K562 (cell line): ENCODE data around the gene TMEM217. TPM values are rescaled to one million over a fixed set of nuclear protein-coding genes. Genes with fewer than 3 reads are reported as not detected.

ENCODE experiments used
- ARHGAP35 ChIP-seq: fragments of 450-650 bp; IDR thresholded peaks from 2 replicates; pipeline ENCODE4 v1.6.1; 2018; ENCODE audit not compliant: partially characterized antibody
- CREBBP ChIP-seq: IDR thresholded peaks from one replicate; pipeline ENCODE4 v1.6.1; 2012; ENCODE audit warnings: low read depth, mild to moderate bottlenecking, control low read depth, inconsistent platforms, low read length
- GTF2E2 ChIP-seq: fragments of 200-800 bp; sonication (Bioruptor generic); IDR thresholded peaks from 2 replicates; pipeline ENCODE4 v1.6.1; 2016; ENCODE audit warnings: missing genetic modification characterization, missing compliant biosample characterization
- HEY1 ChIP-seq: fragments of 250-450 bp; sonication (Bioruptor Pico); IDR thresholded peaks from 2 replicates; pipeline ENCODE4 v1.5.0; 2020; ENCODE audit warnings: mild to moderate bottlenecking, moderate library complexity, borderline replicate concordance
- HNRNPH1 ChIP-seq: fragments of 200-400 bp; formaldehyde crosslinking; optimal IDR thresholded peaks from 2 replicates; pipeline ENCODE3; 2017; ENCODE audit warnings: low read depth, mild to moderate bottlenecking, low read length, moderate library complexity
- KLF10 ChIP-seq: fragments of 250-450 bp; sonication (Bioruptor Pico); IDR thresholded peaks from 2 replicates; pipeline ENCODE4 v1.6.1; 2021; ENCODE audit warnings: matching md5 sums
- MBD1 ChIP-seq: fragments of 250-450 bp; sonication (Bioruptor Pico); IDR thresholded peaks from 2 replicates; pipeline ENCODE4 v1.8.0; 2022; ENCODE audit warnings: inconsistent platforms
- MTA1 ChIP-seq: fragments of 450-650 bp; IDR thresholded peaks from 2 replicates; pipeline ENCODE4 v1.6.1; 2017; ENCODE audit warnings: borderline replicate concordance
- MTA3 ChIP-seq: fragments of 450-650 bp; formaldehyde crosslinking; IDR thresholded peaks from 2 replicates; pipeline ENCODE4 v1.6.1; 2017; ENCODE audit warnings: mild to moderate bottlenecking, borderline replicate concordance
- MTF1 ChIP-seq: fragments of 250-450 bp; sonication (Bioruptor Pico); IDR thresholded peaks from 2 replicates; pipeline ENCODE4 v1.9.0; 2021; ENCODE audit warnings: moderate library complexity, mild to moderate bottlenecking, inconsistent platforms, borderline replicate concordance
- NELFE ChIP-seq: IDR thresholded peaks from 2 replicates; pipeline ENCODE4 v1.6.1; 2011; ENCODE audit warnings: mild to moderate bottlenecking; ENCODE audit not compliant: insufficient read depth, insufficient read length
- NFXL1 ChIP-seq: fragments of 450-650 bp; formaldehyde crosslinking; IDR thresholded peaks from 2 replicates; pipeline ENCODE4 v1.4.0; 2021; ENCODE audit warnings: mild to moderate bottlenecking
- RBM15 ChIP-seq: fragments of 200-400 bp; formaldehyde crosslinking; IDR thresholded peaks from 2 replicates; pipeline ENCODE4 v1.6.1; 2018; ENCODE audit warnings: mild to moderate bottlenecking, low read length, moderate library complexity; ENCODE audit not compliant: insufficient read depth
- RNF219 ChIP-seq: fragments of 250-450 bp; sonication (Bioruptor Pico); IDR thresholded peaks from 2 replicates; pipeline ENCODE4 v1.5.0; 2022; ENCODE audit warnings: mild to moderate bottlenecking
- TFAM ChIP-seq: fragments of 250-450 bp; sonication (Bioruptor Pico); conservative IDR thresholded peaks from 2 replicates; pipeline ENCODE4 v1.5.0; 2021; ENCODE audit warnings: mild to moderate bottlenecking, moderate library complexity
- ZBTB12 ChIP-seq: fragments of 250-450 bp; sonication (Bioruptor Pico); IDR thresholded peaks from 2 replicates; pipeline ENCODE4 v1.4.0; 2020
- ZBTB5 ChIP-seq: fragments of 450-650 bp; IDR thresholded peaks from 2 replicates; pipeline ENCODE4 v1.6.1; 2017; ENCODE audit warnings: antibody characterized with exemption
- ZNF644 ChIP-seq: fragments of 200-800 bp; sonication (Bioruptor generic); IDR thresholded peaks from 2 replicates; pipeline ENCODE4 v1.6.1; 2016; ENCODE audit warnings: low read depth, missing genetic modification characterization, missing compliant biosample characterization
- polyA plus RNA-seq, 8 experiments: library from polyadenylated mRNA; depleted of rRNA in 4 of 8; stranded (reverse) in 5 of 8; unstranded in 3 of 8; fragments of >200 nt; fragmentation: Nextera tagmentation in 2 of 8; fragmentation: Illumina TruSeq in 1 of 8; extraction: Ambion mirVana in 2 of 8; extraction: Trizol in 1 of 8; gene quantifications; 2 replicates each; pipeline versions ENCODE4 v1.2.1 to v1.2.3, GENCODE V29; 2011 to 2014; ENCODE audit warnings: inconsistent platforms in 1 of 8, missing spikeins in 1 of 8
- total RNA-seq, 7 experiments: library from RNA; depleted of rRNA in 6 of 7; stranded (reverse); fragments of >200 nt in 6 of 7; fragmentation: Illumina TruSeq in 2 of 7; extraction: Trizol in 2 of 7; gene quantifications; 2 replicates each; pipeline versions ENCODE4 v1.2.1 to v1.2.3, GENCODE V29; 2011 to 2021; ENCODE audit warnings: low replicate concordance in 1 of 7
- TF ChIP-seq, protein P1 (sequence below): sonication (generic); formaldehyde crosslinking; IDR thresholded peaks from 2 replicates; pipeline ENCODE4 v1.8.0; 2022; ENCODE audit warnings: missing genetic modification reagents, mild to moderate bottlenecking, moderate library complexity, borderline replicate concordance
- TF ChIP-seq, protein P2 (sequence below): fragments of 250-450 bp; sonication (Bioruptor Pico); IDR thresholded peaks from 2 replicates; pipeline ENCODE4 v1.9.0; 2021; ENCODE audit warnings: mild to moderate bottlenecking

The TMEM217 gene
- total and polyA plus RNA-seq, 9 of the 15 experiments (the other 6 are each of a cell fraction or from before 2014, with no cell fraction given) = 1.3 to 8.0 (median 1.9) TPM

- TF ChIP-seq ZBTB5 (no peak), ZBTB12 (CRISPR knock-in tag) (peak; percentile 73; the same call in 1 of the 2 replicates), RBM15 (no peak), RNF219 (CRISPR knock-in tag) (0 out of 2 replicates have a peak, but pooled peaks have one; percentile 29), ARHGAP35 (peak; percentile 24), MBD1 (CRISPR knock-in tag) (no peak), CREBBP (no peak), MTA3 (peak; percentile 93), TFAM (no peak), HEY1 (CRISPR knock-in tag) (peak; percentile 98), NELFE (no peak), KLF10 (CRISPR knock-in tag) (no peak), MTA1 (peak; percentile 96), ZNF644 (tag) (peak; percentile 100), NFXL1 (CRISPR knock-in tag) (0 out of 2 replicates have a peak, but pooled peaks have one; percentile 26), HNRNPH1 (no peak), GTF2E2 (tag) (0 out of 2 replicates have a peak, but pooled peaks have one; percentile 71), MTF1 (CRISPR knock-in tag) (peak; percentile 77; the same call in 1 of the 2 replicates)
- TF ChIP-seq, protein P1, sequence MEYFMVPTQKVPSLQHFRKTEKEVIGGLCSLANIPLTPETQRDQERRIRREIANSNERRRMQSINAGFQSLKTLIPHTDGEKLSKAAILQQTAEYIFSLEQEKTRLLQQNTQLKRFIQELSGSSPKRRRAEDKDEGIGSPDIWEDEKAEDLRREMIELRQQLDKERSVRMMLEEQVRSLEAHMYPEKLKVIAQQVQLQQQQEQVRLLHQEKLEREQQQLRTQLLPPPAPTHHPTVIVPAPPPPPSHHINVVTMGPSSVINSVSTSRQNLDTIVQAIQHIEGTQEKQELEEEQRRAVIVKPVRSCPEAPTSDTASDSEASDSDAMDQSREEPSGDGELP (CRISPR knock-in tag) = peak; percentile 94
- TF ChIP-seq, protein P2, sequence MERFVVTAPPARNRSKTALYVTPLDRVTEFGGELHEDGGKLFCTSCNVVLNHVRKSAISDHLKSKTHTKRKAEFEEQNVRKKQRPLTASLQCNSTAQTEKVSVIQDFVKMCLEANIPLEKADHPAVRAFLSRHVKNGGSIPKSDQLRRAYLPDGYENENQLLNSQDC (CRISPR knock-in tag) = 0 out of 2 replicates have a peak, but pooled peaks have one; percentile 18
Measured at GRCh38 chr6:37302086-37302686, 44.2 kb upstream of the TMEM217 start (continued).
